Cardiac muscle cell (in vitro differentiated cells and primary cell): ENCODE results near the gene HERC5. TPM values are rescaled to one million over a fixed set of nuclear protein-coding genes. Genes with fewer than 3 reads are reported as not detected.

Experiments used
- DNase-seq, 2 donors: peaks; one replicate each; pipeline versions ENCODE4 v3.0.0 to v3.0.0-alpha.2; 2010 to 2017; ENCODE audit warnings: low read depth in 1 of 2, low spot score in 1 of 2
- H3K27ac ChIP-seq: fragments of 200-600 bp; sonication (generic); 2 replicates; pipeline ENCODE4 v1.5.1; 2016
- H3K27me3 ChIP-seq: fragments of 200-600 bp; sonication (generic); 2 replicates; pipeline ENCODE4 v1.6.0; 2016; ENCODE audit warnings: control low read depth
- H3K36me3 ChIP-seq: fragments of 200-600 bp; sonication (generic); 2 replicates; pipeline ENCODE4 v1.5.1; 2016; ENCODE audit warnings: control low read depth
- H3K4me1 ChIP-seq: fragments of 200-600 bp; sonication (generic); 2 replicates; pipeline ENCODE4 v1.8.1; 2017; ENCODE audit warnings: low read depth, mild to moderate bottlenecking, mixed run types
- H3K4me3 ChIP-seq: fragments of 200-600 bp; sonication (generic); 2 replicates; pipeline ENCODE4 v1.5.1; 2016; ENCODE audit warnings: mild to moderate bottlenecking
- H3K9me3 ChIP-seq: fragments of 200-600 bp; sonication (generic); 2 replicates; pipeline ENCODE4 v1.5.1; 2017; ENCODE audit warnings: low read depth, mild to moderate bottlenecking, control low read depth
- polyA plus RNA-seq: library from polyadenylated mRNA; unstranded; fragments of >200 nt; fragmentation: Nextera tagmentation; extraction: Ambion mirVana; gene quantifications from 2 replicates; pipeline ENCODE4 v1.2.1, GENCODE V29; 2016
- total RNA-seq: library from RNA; depleted of rRNA; stranded (reverse); fragments of >200 nt; gene quantifications from 2 replicates; pipeline ENCODE4 v1.2.3, GENCODE V29; 2016
- TF ChIP-seq, protein P1 (sequence below): IDR thresholded peaks from 2 replicates; pipeline ENCODE4 v1.5.1; 2012; ENCODE audit warnings: low read depth, mild to moderate bottlenecking, low read length

HERC5 gene
- total and polyA plus RNA-seq, 2 experiments from 2014 or later = 1.1 to 2.4 TPM

DNA sequence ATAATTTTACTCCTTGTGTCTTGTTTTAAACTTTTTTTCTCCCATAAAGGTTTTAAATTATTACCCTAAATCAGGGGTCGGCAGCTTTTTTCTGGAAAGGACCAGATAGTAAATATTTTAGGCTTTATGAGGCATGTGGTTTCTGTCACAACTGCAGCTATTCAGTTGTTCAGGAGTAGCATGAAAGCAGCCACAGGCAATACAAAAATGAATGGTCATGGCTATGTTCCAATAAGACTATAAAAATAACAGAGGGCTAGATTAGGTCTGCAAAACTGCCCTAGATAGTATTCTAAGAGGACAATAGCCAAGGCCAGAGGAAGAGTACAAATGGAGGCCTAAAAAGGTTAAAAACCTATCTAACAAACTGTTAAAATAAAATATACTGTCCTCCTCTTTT, 24.6 kb downstream of the HERC5 start:
- no peaks in the 10 kb centered on the region for H3K36me3 ChIP-seq
- TF ChIP-seq, protein P1, sequence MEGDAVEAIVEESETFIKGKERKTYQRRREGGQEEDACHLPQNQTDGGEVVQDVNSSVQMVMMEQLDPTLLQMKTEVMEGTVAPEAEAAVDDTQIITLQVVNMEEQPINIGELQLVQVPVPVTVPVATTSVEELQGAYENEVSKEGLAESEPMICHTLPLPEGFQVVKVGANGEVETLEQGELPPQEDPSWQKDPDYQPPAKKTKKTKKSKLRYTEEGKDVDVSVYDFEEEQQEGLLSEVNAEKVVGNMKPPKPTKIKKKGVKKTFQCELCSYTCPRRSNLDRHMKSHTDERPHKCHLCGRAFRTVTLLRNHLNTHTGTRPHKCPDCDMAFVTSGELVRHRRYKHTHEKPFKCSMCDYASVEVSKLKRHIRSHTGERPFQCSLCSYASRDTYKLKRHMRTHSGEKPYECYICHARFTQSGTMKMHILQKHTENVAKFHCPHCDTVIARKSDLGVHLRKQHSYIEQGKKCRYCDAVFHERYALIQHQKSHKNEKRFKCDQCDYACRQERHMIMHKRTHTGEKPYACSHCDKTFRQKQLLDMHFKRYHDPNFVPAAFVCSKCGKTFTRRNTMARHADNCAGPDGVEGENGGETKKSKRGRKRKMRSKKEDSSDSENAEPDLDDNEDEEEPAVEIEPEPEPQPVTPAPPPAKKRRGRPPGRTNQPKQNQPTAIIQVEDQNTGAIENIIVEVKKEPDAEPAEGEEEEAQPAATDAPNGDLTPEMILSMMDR = no peak
- H3K27ac ChIP-seq = no peak overlapping the region
- no peak overlapping the region for H3K4me3 ChIP-seq
- H3K27me3 ChIP-seq = no peaks in the 10 kb centered on the region
- H3K4me1 ChIP-seq = no peaks in the 10 kb centered on the region
- DNase-seq = peak in 1 of 2 donors; percentile 20
- H3K9me3 ChIP-seq = no peaks in the 10 kb centered on the region

DNA sequence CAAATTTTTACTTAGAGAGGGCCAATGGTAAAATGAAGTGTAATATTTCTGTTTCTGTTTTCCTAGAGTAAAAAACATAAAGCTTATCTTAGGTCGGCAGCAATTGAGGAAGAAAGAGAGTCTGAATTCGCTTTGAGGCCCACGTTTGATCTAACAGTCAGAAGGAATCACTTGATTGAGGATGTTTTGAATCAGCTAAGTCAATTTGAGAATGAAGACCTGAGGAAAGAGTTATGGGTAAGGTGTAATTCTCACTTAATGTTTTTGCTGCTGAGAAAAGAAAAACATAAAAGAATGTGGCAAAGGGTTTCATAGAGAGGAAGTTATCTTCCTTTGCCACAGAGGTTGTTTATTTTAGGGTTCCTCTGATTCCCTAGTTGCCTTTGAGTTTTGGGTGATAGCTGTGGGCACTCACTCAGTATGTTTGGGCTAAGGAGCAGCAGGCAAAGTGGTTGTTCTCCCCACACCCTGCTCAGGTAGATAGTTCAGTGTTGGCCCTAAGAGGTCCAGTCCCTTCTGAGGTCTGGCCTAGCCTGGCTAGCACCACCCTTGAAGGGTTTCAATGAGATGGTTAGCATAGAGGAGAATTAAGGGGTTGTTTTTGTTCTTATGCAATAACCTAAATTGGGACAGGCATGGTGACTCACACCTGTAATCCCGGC, 32.3 kb downstream of the HERC5 start:
- Histone ChIP-seq H3K27ac (no peak overlapping the region), H3K36me3 (no peaks in the 10 kb centered on the region), H3K4me1 (no peaks in the 10 kb centered on the region), H3K9me3 (no peaks in the 10 kb centered on the region), H3K4me3 (no peak overlapping the region), H3K27me3 (no peaks in the 10 kb centered on the region)
- TF ChIP-seq, protein P1 = no peak
- DNase-seq = no peak

DNA sequence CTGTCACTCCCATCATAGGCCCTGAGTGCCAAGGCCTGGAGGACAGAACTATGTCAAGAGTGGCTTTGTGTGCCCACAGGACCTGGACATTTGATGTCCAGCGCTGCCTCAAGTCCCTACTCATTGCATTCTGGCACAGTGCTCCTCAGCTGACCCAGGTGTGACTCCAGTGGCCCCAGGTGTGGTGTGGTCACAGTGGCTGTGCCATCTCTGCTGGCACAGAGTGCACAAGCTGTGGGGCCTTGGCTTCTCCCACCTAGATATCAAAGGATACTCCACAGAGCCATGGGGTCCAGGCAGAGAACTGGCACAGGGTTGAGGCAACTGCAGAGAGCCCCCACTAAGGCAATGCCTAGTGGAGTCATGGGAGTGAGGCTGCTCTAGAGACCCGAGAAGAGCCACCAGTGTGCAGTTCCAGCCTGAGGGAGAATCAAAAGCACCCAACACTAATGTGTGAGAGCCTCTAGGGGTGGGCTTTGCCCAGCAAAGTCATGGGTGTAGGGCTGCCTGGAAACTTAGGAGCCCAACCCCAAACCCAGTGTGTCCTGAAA, 41.0 kb downstream of the HERC5 start:
- Histone ChIP-seq H3K36me3 (no peaks in the 10 kb centered on the region), H3K27ac (no peak overlapping the region), H3K27me3 (no peaks in the 10 kb centered on the region), H3K9me3 (no peaks in the 10 kb centered on the region), H3K4me1 (no peaks in the 10 kb centered on the region), H3K4me3 (no peak overlapping the region)
- DNase-seq = no peak
- TF ChIP-seq, protein P1 = no peak

DNA sequence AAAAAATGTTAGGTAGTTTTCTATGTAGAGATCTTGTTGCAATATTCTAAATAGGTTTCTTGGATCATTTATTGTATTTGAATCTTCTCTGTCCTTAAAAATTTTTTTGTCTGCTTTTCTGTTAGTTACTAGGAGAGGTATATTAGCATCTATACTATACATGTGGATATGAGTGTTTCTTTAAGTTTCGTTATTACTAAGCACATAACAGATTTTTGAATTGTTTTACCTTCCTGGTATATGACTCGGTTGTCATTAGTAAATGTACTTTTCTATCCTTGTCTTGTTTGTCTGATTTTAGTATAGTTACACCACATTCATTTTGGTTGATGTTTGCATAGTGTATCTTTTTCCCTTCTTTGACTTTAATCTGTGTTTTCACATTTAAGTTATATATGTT, 46.4 kb downstream of the HERC5 start:
- Histone ChIP-seq H3K9me3 (no peaks in the 10 kb centered on the region), H3K4me3 (no peak overlapping the region), H3K27ac (no peak overlapping the region), H3K36me3 (no peaks in the 10 kb centered on the region), H3K27me3 (no peaks in the 10 kb centered on the region), H3K4me1 (no peaks in the 10 kb centered on the region)
- no peak for DNase-seq
- TF ChIP-seq, protein P1 = no peak

DNA sequence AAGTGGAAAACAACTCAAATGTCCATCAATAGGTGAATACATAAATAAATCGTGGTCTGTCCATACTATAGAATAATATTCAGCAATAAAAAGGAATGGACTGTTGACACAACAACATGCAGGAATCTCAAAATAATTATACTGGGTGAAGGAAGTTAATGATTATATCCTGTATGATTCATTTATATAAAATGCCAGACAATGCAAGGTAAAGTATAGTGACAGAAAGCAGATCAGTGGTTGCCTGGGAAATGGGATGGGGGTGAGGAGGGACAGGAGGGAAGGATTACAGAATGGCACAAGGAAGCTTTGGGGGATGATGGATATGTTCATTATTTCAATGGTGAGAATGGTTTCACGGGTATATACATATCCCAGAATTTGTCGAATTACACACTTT, 54.3 kb downstream of the HERC5 start:
- TF ChIP-seq, protein P1 = no peak
- H3K27me3 ChIP-seq = no peaks in the 10 kb centered on the region
- H3K36me3 ChIP-seq = no peaks in the 10 kb centered on the region
- no peak overlapping the region for H3K27ac ChIP-seq
- no peaks in the 10 kb centered on the region for H3K4me1 ChIP-seq
- H3K9me3 ChIP-seq = no peaks in the 10 kb centered on the region
- H3K4me3 ChIP-seq = no peak overlapping the region
- DNase-seq = no peak
